Measurements from ENCODE around the gene FHIT.

FHIT gene

DNA sequence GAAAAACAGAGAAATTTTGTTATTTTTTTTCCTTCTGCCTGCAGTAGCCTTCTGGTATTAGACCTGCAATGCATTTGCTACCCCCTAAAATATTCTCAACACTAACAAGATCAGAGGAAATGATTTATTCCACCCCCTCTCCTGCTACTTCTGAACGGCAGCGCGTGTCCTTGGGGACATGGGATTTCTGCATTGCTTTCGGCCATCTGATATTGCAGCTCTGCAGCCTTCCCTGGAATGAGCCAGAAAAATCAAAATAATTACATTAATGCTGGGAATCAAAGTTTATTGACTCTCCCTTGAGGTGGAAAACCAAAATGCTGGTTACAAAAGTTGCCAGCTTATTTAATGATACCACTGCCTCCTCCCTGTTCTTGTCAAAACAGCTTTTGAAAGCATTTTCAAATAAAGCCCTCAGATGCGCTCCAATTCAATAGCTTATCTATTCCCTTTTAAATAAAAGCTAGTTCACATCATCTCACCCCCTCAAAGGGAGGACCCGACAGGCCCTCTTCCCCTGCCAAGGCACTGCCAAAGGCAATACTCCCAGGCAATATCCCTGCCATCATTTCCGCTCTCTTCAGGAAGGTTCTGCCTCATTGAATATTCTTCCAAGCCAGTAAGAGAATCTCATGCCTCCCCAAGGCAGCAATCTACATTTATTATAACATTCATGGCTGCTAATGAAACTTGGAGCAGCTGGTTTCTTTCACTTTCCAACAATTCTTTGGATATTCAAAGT lies 96.6 kb downstream of the FHIT start:
- no peak for TF ChIP-seq CTCF (IDR thresholded peaks at IDR 0.05; ENCODE audit: low read depth, low read length)
- no peak overlapping the region for H3K4me3 ChIP-seq (replicated peaks in 1 of 2; ENCODE audit: low read depth in 2 of 2, low read length in 2 of 2)
- no peak for DNase-seq (ENCODE audit: low read depth in 2 of 2)

- DNase-seq (ENCODE audit: low read depth in 2 of 2): no peak
- no peak overlapping the region for H3K4me3 ChIP-seq (replicated peaks in 1 of 2; ENCODE audit: low read depth in 2 of 2, low read length in 2 of 2)
- TF ChIP-seq CTCF (IDR thresholded peaks at IDR 0.05; ENCODE audit: low read depth, low read length): no peak
These were observed 99.2 kb downstream of the FHIT start for GRCh38 chr3:61152071-61152470.

GRCh38 chr3:61149236-61149635 lies 102.0 kb downstream of the FHIT start:
- no peak overlapping the region for H3K4me3 ChIP-seq (replicated peaks in 1 of 2; ENCODE audit: low read depth in 2 of 2, low read length in 2 of 2)
- DNase-seq (ENCODE audit: low read depth in 2 of 2): no peak
- no peak for TF ChIP-seq CTCF (IDR thresholded peaks at IDR 0.05; ENCODE audit: low read depth, low read length)

DNA sequence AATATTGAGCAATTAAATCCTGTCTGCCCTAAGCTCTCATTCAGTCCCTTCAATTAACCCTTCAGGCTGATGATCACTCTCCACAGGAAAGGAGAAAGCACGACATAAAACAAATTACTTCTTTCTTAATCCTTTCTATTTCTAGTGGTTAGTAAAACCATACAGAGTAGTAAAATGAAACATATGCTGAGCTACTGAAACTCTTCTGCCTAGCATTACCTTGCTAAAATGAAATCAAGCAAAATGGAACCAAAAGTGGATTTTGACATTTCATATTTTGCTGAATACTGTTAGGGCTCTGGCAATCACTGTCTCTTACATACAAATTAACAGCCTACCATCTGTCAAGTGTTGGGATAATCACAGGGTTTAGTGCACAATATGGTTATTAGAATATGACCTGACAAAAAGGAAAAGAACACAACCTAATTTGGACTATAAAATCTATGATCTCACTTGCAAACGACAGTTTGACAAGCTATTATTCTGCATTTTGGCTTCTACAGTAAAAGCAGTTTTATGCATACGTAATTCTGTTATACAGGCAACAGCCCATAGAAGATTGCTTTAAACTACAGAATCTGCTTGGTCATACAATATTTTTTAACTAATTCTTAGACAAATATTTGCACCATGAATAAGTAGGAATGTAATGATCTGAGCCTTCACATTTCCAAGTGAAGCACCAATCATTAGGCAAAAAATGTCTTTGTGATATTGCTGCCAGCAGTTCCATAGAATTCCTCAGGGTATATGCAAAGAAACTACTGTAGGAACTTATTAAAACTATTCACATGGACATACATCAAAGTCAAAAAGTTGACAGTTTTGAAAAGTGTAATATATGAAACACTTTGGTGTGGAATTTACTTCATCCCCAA lies 105.0 kb downstream of the FHIT start:
- H3K4me3 ChIP-seq (replicated peaks in 1 of 2; ENCODE audit: low read depth in 2 of 2, low read length in 2 of 2): no peak overlapping the region
- no peak for TF ChIP-seq CTCF (IDR thresholded peaks at IDR 0.05; ENCODE audit: low read depth, low read length)
- no peak for DNase-seq (ENCODE audit: low read depth in 2 of 2)

DNA sequence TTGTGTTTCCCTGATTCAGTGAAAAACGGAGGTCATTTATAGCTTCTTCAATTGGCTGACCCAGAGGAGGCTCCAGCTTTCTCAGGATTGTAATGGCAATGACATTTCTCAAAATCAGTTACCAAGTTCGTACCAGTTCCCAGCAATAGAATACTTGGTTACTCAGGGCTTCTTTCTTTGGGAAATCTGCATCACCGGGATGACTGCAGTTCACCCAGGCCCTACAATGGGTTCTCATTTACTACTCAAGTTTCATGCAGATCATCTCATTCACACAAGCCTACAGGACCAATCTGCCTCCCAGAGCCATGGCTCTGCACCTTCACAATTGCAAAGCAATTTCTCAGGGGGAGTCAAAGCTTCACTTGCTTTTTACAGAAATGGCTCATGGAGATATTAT lies 109.6 kb downstream of the FHIT start:
- TF ChIP-seq CTCF (IDR thresholded peaks at IDR 0.05; ENCODE audit: low read depth, low read length): no peak
- no peak overlapping the region for H3K4me3 ChIP-seq (replicated peaks in 1 of 2; ENCODE audit: low read depth in 2 of 2, low read length in 2 of 2)
- DNase-seq (ENCODE audit: low read depth in 2 of 2): no peak

DNA sequence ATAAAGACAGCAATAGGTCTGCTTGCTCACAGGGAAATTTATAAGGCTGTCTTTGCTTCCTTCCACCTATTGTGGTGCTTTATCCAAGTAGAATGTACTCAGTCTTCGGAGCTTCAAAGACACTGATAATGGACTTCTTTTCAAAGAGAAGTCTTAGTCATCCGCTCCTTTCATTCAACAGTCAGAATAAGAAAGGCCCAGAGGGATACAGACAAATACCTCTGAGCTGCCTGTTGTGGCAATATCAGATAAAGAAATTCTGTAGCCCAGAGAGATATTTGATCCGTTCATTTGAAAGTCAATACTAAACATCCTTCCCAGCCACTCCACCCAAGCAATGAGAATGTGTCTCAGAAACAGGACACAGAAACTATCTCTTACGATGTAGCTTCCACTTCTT lies 110.0 kb downstream of the FHIT start:
- no peak for DNase-seq (ENCODE audit: low read depth in 2 of 2)
- H3K4me3 ChIP-seq (replicated peaks in 1 of 2; ENCODE audit: low read depth in 2 of 2, low read length in 2 of 2): no peak overlapping the region
- no peak for TF ChIP-seq CTCF (IDR thresholded peaks at IDR 0.05; ENCODE audit: low read depth, low read length)

All from cardiac fibroblast (primary cell).